Activated T-helper 2 cell treated with anti-CD3 and anti-CD28 coated beads, Interferon-gamma antibody, Interleukin-2, Interleukin-4, amounts not matched to agents 10 μg/mL and 5 μg/mL and 100 μg/mL, durations not matched to agents 14 hours and 24 hours and 36 hours (primary cell): Measurements from ENCODE around the gene PRKCA. TPM values are rescaled to one million over a fixed set of nuclear protein-coding genes. Genes with fewer than 3 reads are reported as not detected.

Experiments
- DNase-seq: peaks from one replicate; pipeline ENCODE4 v3.0.0; 2021; ENCODE audit warnings: low spot score
- H3K27ac Mint-ChIP-seq: one replicate; pipeline ENCODE4 v1.8.0; 2021; ENCODE audit warnings: mixed read lengths
- H3K27me3 Mint-ChIP-seq: one replicate; pipeline ENCODE4 v1.8.0; 2021; ENCODE audit warnings: low read depth, mixed read lengths
- H3K36me3 Mint-ChIP-seq: one replicate; pipeline ENCODE4 v1.8.0; 2021; ENCODE audit warnings: low read depth, mixed read lengths
- H3K4me1 Mint-ChIP-seq: one replicate; pipeline ENCODE4 v1.8.0; 2021; ENCODE audit warnings: low read depth, mixed read lengths
- H3K4me3 Mint-ChIP-seq: one replicate; pipeline ENCODE4 v1.8.0; 2021; ENCODE audit warnings: low read depth, mild to moderate bottlenecking, moderate library complexity, mixed read lengths
- H3K9me3 Mint-ChIP-seq: one replicate; pipeline ENCODE4 v1.8.0; 2021; ENCODE audit warnings: mixed read lengths
- intact Hi-C: fragments of 100-400 bp; cut with micrococcal nuclease; formaldehyde crosslinking; loops from one replicate; pipeline ENCODE4 v1.15.1; 2023
- total RNA-seq: library from RNA; stranded (reverse); gene quantifications from 2 replicates; pipeline ENCODE4 v1.2.3, GENCODE V29; 2022

The PRKCA gene
- total RNA-seq, 1 donor from 2014 or later = 268 TPM

DNA sequence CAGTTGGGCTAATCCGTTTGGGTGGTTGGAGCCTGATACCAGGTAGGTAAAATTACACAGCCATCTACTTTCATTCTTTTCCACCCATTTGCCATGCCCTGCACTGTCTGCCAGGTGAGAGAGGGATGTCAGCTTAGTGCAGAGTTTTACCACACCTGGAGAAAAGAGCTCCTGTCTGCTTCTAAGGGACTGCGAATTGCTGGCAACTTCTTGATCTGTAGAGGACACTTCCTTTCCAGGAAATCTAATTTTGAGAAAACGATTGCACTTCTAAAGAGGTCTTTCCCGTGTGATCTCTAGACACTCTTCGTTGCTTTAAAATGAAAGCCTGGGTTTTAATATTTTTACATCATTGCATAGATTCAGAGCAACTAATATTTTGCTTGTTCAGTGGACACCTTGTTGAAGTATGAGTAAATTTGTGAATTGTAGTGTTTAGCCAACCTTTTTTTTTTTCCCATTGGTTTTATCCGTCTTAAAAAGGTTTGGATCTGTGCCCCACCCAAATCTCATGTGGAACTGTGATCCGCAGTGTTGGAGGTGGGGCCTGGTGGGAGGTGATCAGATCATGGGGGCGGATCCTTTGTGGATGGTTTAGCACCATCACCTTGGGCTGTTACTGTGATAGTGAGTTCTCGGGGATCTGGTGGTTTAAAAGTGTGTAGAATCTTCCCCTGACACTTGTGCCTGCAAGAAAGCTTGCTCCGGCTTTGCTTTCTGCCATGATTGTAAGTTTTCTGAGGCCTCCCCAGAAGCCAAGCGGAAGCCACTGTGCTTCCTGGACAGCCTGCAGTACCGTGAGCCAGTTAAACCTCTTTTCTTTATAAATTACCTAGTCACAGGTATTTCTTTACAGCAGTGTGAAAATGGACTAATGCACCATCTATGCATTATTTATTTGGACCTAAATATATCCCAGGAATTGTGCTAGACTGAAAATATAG is 104.6 kb downstream of the PRKCA start:
- Mint-ChIP-seq H3K4me3 (peak overlapping the region; percentile 80), H3K27ac (peak overlapping the region; percentile 84), H3K9me3 (no peaks in the 10 kb centered on the region), H3K36me3 (peaks cover 51% of the 10 kb centered on the region), H3K4me1 (peaks cover 78% of the 10 kb centered on the region), H3K27me3 (no peaks in the 10 kb centered on the region)
- DNase-seq = no peak
- intact Hi-C loops = no loop called here

DNA sequence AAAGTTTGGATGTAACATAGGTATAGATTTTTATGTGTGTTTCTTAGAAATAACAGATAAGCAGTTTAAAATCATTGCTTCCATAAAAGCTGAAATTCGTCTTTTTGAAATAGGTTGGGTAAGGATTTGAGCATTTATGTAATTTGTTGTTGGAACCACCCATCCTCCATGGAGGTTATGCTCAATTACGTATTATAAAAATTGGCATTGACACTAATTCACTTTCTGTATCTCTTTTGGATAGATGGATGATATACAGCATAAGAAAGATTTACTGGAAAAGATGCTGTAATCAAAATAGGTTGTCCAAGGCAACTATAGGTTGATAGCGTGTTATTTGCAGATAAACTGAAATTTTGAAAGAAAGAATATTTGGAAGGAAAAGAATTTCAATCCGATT is 105.5 kb downstream of the PRKCA start:
- DNase-seq = no peak
- no peaks in the 10 kb centered on the region for H3K27me3 Mint-ChIP-seq
- peaks cover 75% of the 10 kb centered on the region for H3K4me1 Mint-ChIP-seq
- H3K4me3 Mint-ChIP-seq = peak overlapping the region; percentile 21
- no peak overlapping the region for H3K27ac Mint-ChIP-seq
- intact Hi-C loops = no loop called here
- H3K9me3 Mint-ChIP-seq = no peaks in the 10 kb centered on the region
- H3K36me3 Mint-ChIP-seq = peaks cover 49% of the 10 kb centered on the region

DNA sequence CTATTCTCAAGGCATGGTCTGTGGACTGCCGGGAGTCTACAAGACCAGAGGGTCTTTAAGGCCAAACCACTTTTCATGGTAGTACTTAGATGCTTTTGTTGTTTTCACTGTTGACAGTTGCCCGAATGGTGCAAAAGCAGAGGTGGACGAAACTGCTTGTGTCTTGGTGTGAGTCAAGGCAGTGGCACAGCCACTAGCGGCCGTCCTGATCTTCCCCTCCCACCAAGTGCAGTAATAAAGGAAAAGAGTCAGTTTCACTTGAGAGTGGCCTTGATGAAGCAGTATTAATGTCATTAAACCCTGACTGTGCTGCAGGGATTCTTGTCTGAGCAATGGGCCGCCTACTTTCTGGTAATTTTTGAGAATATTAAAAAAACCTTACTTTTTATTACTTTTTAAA is 109.1 kb downstream of the PRKCA start:
- Mint-ChIP-seq H3K27ac (no peak overlapping the region), H3K9me3 (no peaks in the 10 kb centered on the region), H3K4me1 (peaks cover 71% of the 10 kb centered on the region), H3K27me3 (no peaks in the 10 kb centered on the region), H3K36me3 (peaks cover 49% of the 10 kb centered on the region), H3K4me3 (no peak overlapping the region)
- intact Hi-C loops = no loop called here
- no peak for DNase-seq

DNA sequence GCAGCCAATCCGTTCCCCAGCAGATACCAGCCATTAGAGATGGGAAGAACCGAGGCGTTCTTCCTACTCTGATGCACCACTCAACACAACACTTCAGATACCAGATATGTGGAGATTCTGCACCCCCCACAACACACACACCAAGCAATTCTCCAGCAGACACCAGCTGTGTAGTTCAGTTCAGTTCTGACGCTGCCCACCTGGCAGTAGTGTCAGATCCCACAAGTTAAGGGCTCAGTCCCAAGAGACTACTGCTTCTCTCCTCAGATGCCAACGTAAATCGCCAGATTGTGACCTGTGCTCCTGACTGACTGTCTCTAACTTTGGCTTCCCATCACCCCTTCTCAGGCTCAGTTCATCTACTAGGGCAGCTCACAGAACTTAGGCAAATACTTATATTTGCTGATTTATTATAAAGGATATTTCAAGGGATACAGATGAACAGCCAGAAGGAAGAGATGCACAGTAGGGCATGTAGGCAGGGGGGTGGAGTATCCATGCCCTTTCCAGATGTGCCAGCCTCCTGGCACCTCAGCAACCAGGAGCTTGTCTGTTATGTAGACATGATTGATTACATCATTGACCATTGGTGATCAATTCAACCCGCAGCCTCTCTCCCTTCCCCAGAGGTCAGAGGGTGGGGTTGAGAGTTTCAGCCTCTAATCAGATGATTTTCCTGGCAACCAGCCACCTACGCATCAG is 110.6 kb downstream of the PRKCA start:
- intact Hi-C loops = no loop called here
- H3K27ac Mint-ChIP-seq = peak overlapping the region; percentile 25
- no peaks in the 10 kb centered on the region for H3K9me3 Mint-ChIP-seq
- peaks cover 67% of the 10 kb centered on the region for H3K4me1 Mint-ChIP-seq
- H3K27me3 Mint-ChIP-seq = no peaks in the 10 kb centered on the region
- peaks cover 37% of the 10 kb centered on the region for H3K36me3 Mint-ChIP-seq
- no peak for DNase-seq
- no peak overlapping the region for H3K4me3 Mint-ChIP-seq

DNA sequence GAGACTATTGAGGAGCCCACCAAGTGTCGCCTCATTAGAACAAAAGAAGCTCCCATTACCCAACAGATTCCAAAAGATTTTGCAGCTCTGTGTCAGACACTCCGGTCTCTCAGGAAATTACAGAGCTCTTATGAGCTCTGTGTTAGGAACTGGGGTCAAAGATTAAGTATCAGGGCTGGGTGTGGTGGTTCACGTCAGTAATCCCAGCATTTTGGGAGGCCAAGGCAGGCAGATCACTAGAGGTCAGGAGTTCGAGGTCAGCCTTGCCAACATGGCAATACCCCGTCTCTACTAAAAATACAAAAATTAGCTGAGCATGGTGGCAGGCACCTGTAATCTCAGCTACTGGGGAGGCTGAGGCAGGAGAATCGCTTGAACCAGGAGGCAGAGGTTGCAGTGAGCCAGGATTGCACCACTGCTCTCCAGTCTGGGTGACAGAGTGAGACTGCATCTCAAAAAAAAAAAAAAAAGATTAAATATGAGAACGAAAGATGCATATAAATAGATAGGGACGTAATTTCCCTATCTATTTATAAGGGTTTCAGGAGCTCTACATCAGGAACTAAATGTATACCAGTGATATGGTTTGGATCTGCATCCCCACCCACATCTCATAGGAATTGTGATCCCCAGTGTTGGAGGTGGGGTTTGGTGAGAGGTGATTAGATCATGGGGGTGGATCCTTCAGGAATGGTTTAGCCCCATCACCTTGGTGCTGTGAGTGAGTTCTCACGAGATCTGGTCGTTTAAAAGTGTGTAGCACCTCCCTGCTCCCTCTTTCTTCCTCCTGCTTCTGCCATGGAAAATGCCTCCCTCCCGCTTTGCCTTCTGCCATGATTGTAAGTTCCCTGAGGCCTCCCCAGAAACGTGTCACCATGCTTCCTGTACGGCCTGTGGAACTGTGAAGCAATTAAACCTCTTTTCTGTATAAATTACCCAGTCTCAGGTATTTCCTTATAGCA is 111.4 kb downstream of the PRKCA start:
- DNase-seq = no peak
- no peak overlapping the region for H3K4me3 Mint-ChIP-seq
- peaks cover 32% of the 10 kb centered on the region for H3K36me3 Mint-ChIP-seq
- peaks cover 62% of the 10 kb centered on the region for H3K4me1 Mint-ChIP-seq
- H3K9me3 Mint-ChIP-seq = no peaks in the 10 kb centered on the region
- H3K27ac Mint-ChIP-seq = peak overlapping the region; percentile 60
- no peaks in the 10 kb centered on the region for H3K27me3 Mint-ChIP-seq
- intact Hi-C loops = no loop called here

DNA sequence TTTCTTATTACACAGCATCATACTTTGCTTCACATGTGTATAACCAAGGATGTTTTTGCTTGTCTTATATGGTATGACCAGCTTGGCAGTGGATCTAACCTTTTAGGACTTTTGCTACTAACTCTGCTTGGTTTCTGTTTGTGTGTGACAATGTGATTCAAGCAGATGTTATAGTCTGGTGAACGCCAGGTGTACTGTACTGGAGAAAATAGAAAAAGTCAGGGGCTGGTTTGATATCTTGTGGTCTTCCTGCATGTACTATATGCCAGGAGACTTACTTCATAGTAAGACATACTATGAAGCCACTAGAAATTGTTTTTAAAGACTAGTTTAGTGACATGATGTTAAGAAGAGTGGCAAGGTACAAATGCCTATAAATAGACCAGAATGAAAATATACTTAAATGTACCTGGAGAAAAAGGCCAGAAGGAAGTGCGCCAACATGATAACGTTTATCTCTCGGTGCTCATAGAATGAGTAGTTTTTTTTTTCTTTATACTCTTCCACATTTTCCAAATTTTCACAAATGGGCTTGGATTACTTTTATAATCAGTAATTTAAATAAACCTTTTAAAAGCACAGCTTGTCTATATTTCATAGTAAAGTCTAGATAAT is 112.3 kb downstream of the PRKCA start:
- intact Hi-C loops = no loop called here
- peaks cover 63% of the 10 kb centered on the region for H3K4me1 Mint-ChIP-seq

DNA sequence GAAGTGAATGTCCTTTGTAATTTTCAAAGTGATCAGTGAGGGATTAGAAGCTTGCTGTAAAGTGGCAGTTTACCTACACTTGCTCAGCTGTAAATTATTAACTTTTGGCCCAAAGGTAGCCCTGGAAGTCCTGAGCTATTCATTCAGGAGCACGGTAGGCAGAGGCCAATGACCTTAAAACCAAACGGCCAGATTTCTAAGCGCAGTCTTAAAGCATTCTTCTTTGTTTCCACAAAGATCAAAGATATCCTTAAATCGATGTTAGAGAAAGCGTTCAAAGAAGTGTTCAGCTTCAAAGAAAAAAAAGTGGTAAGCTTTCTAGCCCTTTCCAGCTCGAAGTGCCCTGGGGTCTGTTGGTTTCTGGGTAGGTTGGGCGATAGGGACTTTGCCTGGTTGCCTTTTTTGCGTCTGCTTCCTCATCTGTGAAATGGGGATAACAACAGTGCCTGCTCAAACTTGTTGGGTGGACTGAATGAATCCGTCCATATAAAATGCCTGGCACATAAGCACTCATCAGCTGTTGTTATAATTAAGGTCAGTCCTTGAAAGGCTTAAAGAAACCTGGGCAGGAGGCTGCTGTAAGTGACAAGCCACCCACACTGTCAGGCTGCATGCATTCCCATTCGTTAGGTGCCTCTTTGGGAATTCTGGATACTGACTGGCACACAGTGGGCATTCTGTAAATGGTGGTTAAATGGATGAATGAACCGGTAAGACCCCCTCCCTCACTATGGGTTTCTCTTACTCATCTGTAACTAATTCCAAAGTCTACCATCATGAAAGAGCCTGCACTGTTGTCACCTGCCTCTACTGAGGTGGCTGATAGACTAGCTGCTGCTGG is 113.2 kb downstream of the PRKCA start:
- Mint-ChIP-seq H3K27ac (no peak overlapping the region), H3K9me3 (no peaks in the 10 kb centered on the region), H3K36me3 (peaks cover 27% of the 10 kb centered on the region), H3K27me3 (no peaks in the 10 kb centered on the region), H3K4me1 (peaks cover 61% of the 10 kb centered on the region), H3K4me3 (no peak overlapping the region)
- no peak for DNase-seq
- intact Hi-C loops = no loop called here

More for the DNA sequence above, 112.3 kb downstream of the PRKCA start:
- no peak overlapping the region for H3K4me3 Mint-ChIP-seq
- peaks cover 30% of the 10 kb centered on the region for H3K36me3 Mint-ChIP-seq
- H3K27ac Mint-ChIP-seq = no peak overlapping the region
- no peaks in the 10 kb centered on the region for H3K9me3 Mint-ChIP-seq
- no peak for DNase-seq
- no peaks in the 10 kb centered on the region for H3K27me3 Mint-ChIP-seq

DNA sequence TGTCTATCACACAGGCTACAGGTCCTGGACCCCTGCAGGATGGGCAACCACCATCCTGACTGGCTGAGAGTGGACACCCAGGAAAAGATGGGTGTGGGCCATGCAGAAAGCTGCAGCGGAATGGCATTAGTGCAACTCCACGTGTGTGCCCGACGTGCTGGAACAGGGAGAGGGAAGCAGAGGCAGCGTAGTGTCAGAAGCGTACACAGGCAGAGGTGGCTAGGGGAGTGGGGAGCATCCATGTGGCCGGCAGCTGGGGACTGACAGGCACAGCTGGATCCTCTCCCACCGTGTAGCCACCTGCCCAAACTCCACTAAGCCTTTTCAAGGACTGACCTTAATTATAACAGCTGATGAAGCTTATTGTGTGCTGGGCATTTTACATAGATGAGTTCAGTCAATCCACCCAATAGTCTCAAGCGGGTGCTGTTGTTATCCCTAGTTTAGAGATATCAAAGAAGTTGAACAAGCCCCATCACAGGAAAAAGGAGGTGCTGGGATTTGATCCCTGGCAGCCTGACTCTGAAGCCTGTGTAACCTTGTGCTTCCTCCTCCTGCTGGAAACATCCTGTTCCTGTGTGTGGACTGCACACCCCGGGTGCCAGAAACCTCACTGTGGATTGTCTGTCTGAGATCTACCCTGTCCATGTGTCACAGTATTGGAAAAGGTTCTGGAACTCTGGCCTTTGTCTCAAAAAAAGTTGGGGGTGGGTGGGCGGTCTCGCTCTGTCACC is 114.0 kb downstream of the PRKCA start:
- Mint-ChIP-seq H3K4me3 (no peak overlapping the region), H3K36me3 (peaks cover 28% of the 10 kb centered on the region), H3K4me1 (peaks cover 61% of the 10 kb centered on the region), H3K27ac (no peak overlapping the region), H3K9me3 (no peaks in the 10 kb centered on the region), H3K27me3 (no peaks in the 10 kb centered on the region)
- intact Hi-C loops = no loop called here
- no peak for DNase-seq

DNA sequence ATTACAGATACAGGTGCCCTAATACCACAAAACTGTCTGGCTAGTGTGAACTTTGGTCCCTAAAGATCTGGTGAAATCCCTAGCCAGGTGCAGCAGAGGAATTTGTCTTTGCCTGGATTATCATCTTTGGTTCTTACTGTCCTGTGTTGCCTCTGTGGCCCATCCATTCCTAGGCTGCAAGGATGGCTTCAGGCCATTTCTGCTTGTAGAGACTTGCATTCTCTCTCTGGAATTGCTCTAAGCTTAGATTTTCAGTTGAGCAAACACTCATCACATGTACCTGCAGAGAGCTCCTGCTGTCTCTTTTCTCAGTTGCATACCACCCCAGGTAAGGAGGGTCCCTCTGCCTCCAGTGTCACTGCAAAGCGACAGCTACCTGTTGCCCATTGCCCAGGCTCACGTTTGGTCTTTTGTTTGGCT is 114.9 kb downstream of the PRKCA start:
- H3K27me3 Mint-ChIP-seq = no peaks in the 10 kb centered on the region
- H3K27ac Mint-ChIP-seq = no peak overlapping the region
- peaks cover 65% of the 10 kb centered on the region for H3K4me1 Mint-ChIP-seq
- H3K36me3 Mint-ChIP-seq = peaks cover 31% of the 10 kb centered on the region
- no peak overlapping the region for H3K4me3 Mint-ChIP-seq
- H3K9me3 Mint-ChIP-seq = no peaks in the 10 kb centered on the region
- intact Hi-C loops = no loop called here
- no peak for DNase-seq

DNA sequence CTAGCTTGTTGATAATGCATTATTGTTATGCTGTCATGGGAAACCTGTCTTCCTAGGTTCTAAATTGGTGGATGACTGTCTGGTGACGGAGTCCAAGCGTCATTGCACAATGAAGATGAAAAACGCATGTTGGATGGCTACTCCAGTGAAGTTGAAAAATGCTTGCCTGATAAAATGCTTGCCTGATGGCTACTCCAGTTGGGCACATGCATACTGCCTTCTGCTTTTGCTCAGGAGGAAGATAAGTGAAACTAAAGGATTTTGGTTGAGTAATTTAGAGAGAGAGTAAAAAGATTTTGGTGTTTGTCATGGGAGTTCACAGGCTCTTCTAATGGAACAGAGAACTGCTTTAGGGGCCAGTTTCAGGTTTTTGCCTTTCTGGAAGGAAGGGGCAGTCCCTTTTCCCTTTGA is 118.6 kb downstream of the PRKCA start:
- Mint-ChIP-seq H3K27ac (peak overlapping the region; percentile 48), H3K9me3 (no peaks in the 10 kb centered on the region), H3K27me3 (no peaks in the 10 kb centered on the region), H3K4me3 (no peak overlapping the region), H3K4me1 (peaks cover 69% of the 10 kb centered on the region), H3K36me3 (peaks cover 31% of the 10 kb centered on the region)
- intact Hi-C loops = loop anchor here (1.0 to 10.0 kb wide), 2 partner anchors 46 to 124 kb away; no protein-coding TSS in a partner anchor
- no peak for DNase-seq

DNA sequence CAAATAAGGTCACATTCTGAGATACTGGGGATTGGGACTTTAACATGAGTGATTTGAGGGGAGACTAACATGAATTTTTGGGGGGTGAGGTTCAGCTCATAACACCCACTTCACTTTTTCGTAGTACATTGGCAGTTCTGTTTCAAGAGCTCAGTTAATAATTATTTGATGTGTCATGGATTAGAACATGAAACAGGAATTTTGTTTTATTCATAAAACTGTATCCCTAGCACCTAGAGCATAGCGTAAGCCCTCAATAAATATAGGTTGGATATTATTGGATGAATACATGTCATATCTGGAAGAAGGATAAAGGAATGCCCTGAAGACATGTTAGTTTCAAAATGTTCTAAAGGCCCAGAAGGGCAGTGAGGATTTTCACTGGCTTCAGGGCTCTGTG is 119.8 kb downstream of the PRKCA start:
- no peaks in the 10 kb centered on the region for H3K27me3 Mint-ChIP-seq
- H3K9me3 Mint-ChIP-seq = no peaks in the 10 kb centered on the region
- peaks cover 67% of the 10 kb centered on the region for H3K4me1 Mint-ChIP-seq
- H3K27ac Mint-ChIP-seq = peak overlapping the region; percentile 52
- intact Hi-C loops = loop anchor here (10.0 kb wide), 1 partner anchor 123 kb away; no protein-coding TSS in a partner anchor
- no peak overlapping the region for H3K4me3 Mint-ChIP-seq
- DNase-seq = no peak
- peaks cover 38% of the 10 kb centered on the region for H3K36me3 Mint-ChIP-seq
